NCI-H2029 (cell line): ENCODE results near the gene ZNF19.
"Not testable (repeated sequence)": the region's sequence is repeated elsewhere in the genome, so short reads cannot be mapped to it uniquely, and the experiment has no call there.

ENCODE experiments used
- DNase-seq: peaks from one replicate; lab custom pipeline; 2025; lab: John Stamatoyannopoulos, UW

The ZNF19 gene

GRCh38 chr16:71489122-71489521, at the start of gene ZNF19:
ZNF19 (minus strand) TSS chr16:71489324; CDS start chr16:71482114, 7,210 bp downstream.
- no peak for DNase-seq

GRCh38 chr16:71537643-71538042, 48.5 kb upstream of the ZNF19 start:
- no peak for DNase-seq

GRCh38 chr16:71536752-71537499, 47.8 kb upstream of the ZNF19 start:
- DNase-seq = no peak

GRCh38 chr16:71532366-71532765, 43.2 kb upstream of the ZNF19 start:
- DNase-seq = no peak

- no peak for DNase-seq
Observed at GRCh38 chr16:71528863-71529262, 39.7 kb upstream of the ZNF19 start.

- no peak for DNase-seq
Observed at GRCh38 chr16:71528257-71528656, 39.1 kb upstream of the ZNF19 start.

- DNase-seq = no peak
Observed at GRCh38 chr16:71526111-71526631, 37.0 kb upstream of the ZNF19 start, which contains the start of gene CHST4. CHST4 (plus strand) TSS chr16:71526426; CDS start chr16:71536678, 10,252 bp downstream.

- no peak for DNase-seq
Observed at GRCh38 chr16:71524566-71525553, 35.7 kb upstream of the ZNF19 start.

GRCh38 chr16:71520550-71520949, 31.4 kb upstream of the ZNF19 start:
- no peak for DNase-seq

- DNase-seq = no peak
Observed at GRCh38 chr16:71515026-71515425, 25.9 kb upstream of the ZNF19 start.

GRCh38 chr16:71514476-71514875, 25.4 kb upstream of the ZNF19 start:
- DNase-seq = no peak

GRCh38 chr16:71513302-71513701, 24.2 kb upstream of the ZNF19 start:
- no peak for DNase-seq

- no peak for DNase-seq
Observed at GRCh38 chr16:71507061-71507460, 17.9 kb upstream of the ZNF19 start.

- no peak for DNase-seq
Observed at GRCh38 chr16:71504901-71505300, 15.8 kb upstream of the ZNF19 start.

GRCh38 chr16:71504051-71504450, 14.9 kb upstream of the ZNF19 start:
- not testable (repeated sequence) for DNase-seq

- no peak for DNase-seq
Observed at GRCh38 chr16:71501547-71501946, 12.4 kb upstream of the ZNF19 start.

- DNase-seq = no peak
Observed at GRCh38 chr16:71500964-71501363, 11.8 kb upstream of the ZNF19 start.

GRCh38 chr16:71499775-71500364, 10.7 kb upstream of the ZNF19 start:
- DNase-seq = peak; percentile 9

GRCh38 chr16:71498031-71498430, 8.9 kb upstream of the ZNF19 start:
- DNase-seq = no peak

- no peak for DNase-seq
Observed at GRCh38 chr16:71493213-71493612, 4.1 kb upstream of the ZNF19 start.

- no peak for DNase-seq
Observed at GRCh38 chr16:71492786-71493185, 3.7 kb upstream of the ZNF19 start.

GRCh38 chr16:71491054-71491453, 1.9 kb upstream of the ZNF19 start:
- no peak for DNase-seq
